GM19468 (cell line): ENCODE results near the gene HOXB6.

ENCODE experiments used
- ATAC-seq: cut with Tn5 transposase; IDR thresholded peaks from one replicate; pipeline ENCODE4 v1.9.1; 2021; ENCODE audit warnings: mild to moderate bottlenecking, moderate library complexity, moderate number of reproducible peaks; ENCODE audit not compliant: unreplicated experiment; ENCODE audit errors: extremely low read depth

The HOXB6 gene

GRCh38 chr17:48570325-48571023 lies 34.3 kb downstream of the HOXB6 start:
- ATAC-seq, result no peak

DNA sequence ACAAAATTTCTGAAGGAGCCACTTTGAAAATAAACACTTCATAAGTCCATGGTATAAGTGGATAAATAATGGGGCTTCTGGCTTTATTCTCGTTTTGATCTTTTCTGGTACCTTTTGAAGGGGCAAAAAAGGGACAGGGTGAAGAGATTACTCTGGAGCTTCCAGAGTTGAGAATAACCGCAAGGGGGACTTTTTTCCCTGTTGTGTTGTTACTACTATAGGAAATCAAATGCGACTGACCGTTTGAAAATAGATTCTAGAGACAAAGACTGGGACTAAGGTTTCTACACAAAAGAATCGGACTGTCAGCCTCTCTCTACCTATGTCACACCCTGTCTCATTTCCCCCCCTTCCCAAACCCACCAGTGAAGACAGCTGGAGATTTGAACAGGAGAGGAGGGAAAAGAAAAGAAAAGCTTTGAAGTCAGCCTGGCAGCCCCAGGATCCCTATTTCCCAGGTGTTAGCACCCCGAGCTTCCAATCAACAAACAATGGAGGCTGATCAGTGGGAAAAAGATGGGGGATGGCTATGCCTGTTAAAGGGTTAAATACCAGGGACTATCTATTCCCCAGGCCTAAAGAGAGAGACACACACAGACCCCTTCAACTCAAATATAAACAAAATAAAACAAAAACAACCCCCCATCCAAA lies 35.0 kb downstream of the HOXB6 start:
- no peak for ATAC-seq

DNA sequence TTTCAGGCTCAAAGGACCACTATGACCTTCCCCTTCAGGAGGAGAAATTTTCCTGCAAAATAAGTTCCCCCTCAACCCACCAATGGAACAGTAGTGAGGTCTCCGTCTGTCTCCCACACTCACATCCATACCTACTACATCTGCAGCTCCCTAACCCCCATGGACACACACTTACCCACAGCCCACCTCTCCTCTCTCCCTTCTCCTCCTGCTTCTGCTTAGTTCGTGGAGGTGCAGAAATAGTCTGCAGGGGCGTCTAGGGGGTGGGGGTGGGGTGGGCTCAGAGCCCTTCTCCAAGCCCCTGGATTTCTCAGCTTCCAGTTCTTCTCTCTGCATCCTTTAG lies 35.6 kb downstream of the HOXB6 start:
- ATAC-seq, result no peak

DNA sequence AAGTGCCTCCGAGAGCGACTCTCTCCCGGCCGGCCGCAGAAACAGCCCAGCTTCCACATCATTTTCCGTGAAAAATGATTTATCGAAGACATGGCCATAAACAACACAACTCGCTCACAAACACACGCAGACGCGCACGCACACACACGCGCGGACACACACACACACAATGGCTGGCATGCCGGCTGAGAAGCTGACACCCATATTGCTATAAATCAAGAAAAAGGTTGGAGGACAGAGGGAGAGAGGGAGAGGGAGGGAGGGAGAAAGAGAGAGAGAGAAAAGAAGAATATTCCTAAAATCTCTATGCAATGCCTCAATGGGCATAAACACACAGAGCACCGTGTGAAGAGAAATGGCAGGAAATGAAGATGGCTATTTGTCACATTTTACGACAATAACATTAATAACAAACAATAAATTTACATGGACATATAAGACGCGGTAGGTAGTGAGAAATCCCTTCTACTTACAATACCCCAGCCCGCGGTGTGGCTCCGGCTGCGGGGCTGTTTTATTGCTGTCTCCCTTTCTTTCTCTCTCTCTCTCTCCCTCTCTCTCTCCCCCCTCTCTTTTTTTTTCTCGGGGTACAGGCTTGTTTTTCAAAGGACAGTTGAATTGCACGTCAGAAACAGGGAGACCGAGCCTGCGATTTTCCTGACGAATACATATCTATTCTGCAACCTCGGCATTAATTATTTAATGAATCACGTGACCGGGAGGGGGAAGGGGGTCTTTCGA lies 36.1 kb downstream of the HOXB6 start:
- no peak for ATAC-seq

- ATAC-seq, result no peak
Observed at GRCh38 chr17:48567646-48568354, 37.0 kb downstream of the HOXB6 start.

DNA sequence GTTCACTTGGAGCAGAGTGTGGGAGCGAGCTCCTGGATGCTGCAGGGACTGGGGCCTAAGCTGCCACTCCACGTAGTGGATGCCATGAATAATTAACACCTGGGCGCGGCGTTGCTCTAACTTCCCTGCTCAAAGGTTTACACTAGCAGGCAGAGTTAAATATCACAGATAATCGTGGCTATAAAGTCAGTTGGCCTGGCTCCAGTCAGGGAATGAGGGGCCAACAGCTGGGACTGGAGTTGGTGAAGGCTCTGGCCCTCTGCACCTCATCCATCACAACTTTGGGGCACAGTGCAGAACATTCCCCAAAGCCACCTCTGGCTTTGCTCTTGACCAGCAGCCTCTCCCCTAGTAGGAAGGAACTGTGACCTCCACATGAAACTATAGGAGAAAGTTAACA lies 37.6 kb downstream of the HOXB6 start:
- no peak for ATAC-seq

DNA sequence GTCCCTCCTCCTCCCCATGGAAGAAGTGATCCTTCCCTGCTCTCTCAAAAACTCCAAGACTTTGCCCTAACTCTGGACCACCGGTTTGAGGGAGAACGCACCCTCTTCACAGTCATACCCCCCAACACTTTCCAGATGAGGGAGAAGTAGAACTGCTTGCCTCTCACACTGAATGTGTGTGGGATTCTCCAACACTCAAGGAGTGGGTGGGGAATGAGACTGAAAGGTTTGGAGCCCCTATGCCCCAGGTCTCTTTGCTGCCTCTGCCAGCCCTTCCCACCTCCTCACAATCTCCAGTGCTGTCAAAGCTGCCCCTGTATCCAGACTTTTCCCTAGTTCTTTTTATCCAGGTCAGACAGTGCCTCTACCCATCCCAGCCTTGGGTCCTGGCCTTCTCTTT lies 38.1 kb downstream of the HOXB6 start:
- ATAC-seq, result no peak

- ATAC-seq, result no peak
Observed at GRCh38 chr17:48565925-48566710, 38.7 kb downstream of the HOXB6 start.

- ATAC-seq, result no peak
Observed at GRCh38 chr17:48565022-48565554, 39.7 kb downstream of the HOXB6 start.

DNA sequence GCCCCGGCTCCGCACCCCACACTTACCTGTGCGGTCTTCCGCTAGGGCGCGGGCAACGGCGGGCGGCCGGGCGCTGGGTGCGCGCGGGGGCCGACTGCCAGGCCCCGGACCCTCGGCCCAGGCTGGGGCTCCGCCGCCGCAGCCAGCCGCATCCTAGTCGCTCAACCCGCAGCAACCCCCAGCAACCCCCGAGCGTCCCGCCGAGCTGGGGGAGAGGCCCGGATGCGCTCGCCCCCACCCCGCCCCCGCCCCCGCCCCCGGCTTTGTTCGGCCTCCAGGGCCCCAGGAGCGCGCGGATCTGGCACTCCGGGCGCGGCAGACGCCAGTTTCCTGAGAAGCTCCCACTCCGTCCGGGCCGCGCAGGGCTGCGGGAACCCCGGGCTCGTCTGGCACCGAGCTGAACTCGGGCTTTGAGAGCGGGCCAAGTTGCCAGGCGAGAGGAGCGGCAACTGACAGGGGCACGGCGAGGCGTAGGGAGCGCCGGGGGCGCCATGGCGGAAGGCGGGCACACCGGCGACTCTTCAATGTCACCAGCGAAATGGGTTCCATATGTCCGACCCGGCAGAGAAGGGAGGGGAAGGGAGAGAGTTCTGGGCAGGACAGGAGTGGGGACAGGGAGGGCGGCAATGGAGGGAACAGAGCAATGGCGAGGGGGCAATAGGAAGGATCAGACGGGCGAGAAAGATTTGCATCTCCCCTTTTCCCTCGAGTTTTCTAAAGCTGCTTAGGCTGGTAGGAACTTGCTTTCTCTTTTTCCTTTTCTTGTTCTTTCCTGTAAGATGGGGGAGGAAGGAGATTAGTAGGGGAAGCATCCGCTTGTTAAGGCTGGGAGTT lies 40.4 kb downstream of the HOXB6 start:
- ATAC-seq, result no peak

- ATAC-seq, result no peak
Observed at GRCh38 chr17:48563867-48564187, 41.0 kb downstream of the HOXB6 start.

GRCh38 chr17:48563385-48563838 lies 41.4 kb downstream of the HOXB6 start:
- no peak for ATAC-seq

GRCh38 chr17:48562934-48563333 lies 41.9 kb downstream of the HOXB6 start:
- no peak for ATAC-seq

- ATAC-seq, result no peak
Observed at GRCh38 chr17:48561884-48562810, 42.6 kb downstream of the HOXB6 start.

DNA sequence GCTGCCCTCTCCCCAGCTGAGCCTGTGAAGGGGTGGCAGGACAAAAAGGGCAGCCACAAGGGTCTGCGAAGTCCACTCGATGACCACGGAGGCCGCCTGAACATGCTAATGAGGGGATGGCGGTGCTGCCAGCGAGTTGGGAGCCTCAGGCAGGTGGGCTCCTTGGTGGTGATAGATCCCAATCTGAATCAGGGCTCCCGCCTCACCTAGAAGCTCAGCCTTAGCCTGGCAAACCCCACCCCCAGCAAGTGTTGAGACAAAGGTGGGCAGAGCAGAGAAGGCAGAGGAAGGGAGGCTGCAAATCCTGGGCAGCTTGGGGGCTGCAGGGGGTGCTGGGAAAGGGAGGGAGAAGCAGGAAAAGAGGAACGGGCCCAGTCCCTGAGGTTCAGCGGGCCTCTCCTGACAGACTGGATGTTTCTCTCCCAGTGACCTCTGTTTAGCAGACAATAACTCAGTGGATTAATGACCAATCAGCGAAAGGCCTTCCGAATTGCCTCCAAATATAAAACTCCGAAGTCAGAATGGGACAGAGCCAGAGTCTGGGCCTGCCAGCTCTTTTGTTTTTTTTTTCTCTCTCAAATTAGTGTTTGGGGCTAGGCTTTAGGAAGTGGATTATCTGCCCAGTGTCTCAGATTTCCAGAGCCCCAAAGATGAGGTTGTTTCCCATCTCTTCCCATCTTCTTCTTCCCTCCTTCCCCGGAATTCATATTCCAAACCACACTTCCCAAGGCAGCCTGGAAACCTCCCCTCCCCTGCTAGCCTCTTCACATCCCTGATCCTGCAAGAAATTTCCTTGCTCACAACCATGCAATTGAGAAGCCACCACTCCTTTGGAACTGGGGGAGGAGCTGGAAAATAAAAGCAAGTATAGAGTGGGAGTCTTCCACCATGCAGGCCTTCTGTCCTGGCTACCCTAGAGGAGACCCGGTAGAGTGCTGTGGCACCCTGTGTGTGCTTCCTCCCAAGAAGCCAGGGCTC lies 44.7 kb downstream of the HOXB6 start:
- no peak for ATAC-seq

- no peak for ATAC-seq
Observed at GRCh38 chr17:48559122-48559839, 45.5 kb downstream of the HOXB6 start.
